Measurements from ENCODE around the gene UPF2.
A peak's percentile ranks its signal among the peaks of the same experiment; 100 is the strongest.
"Not testable (repeated sequence)": the region's sequence is repeated elsewhere in the genome, so short reads cannot be mapped to it uniquely, and the experiment has no call there.

The UPF2 gene

DNA sequence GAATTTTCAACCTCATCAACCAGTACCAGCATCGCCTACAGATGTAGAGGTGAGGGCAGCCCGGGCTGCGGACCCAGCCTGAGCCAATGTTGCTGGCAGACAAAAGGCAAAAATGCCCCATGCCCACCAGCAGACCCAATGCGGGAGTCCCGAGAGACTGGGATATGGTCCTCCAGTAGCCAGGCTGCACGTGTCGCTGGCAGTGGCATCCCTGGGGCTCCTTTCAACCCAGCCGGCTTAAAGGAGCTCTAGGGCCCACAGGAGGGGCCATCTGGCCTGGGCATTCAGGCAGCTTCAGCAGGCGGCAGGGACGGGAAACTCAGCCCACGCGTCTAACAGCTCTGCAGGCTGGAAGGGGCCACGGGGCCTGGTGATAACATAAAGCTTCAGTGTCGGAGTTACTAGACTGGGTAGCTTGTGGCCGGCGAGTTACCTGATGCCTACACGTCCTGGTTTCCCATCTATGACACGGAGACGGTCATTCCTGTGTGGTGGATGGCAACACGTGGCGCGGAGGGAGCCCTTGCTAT lies 148.8 kb downstream of the UPF2 start:
- DNase-seq, result no peak
- in situ Hi-C loops (cut with MboI; ENCODE audit: low pct_unique_long_range_greater_than_20kb, low sequenced_read_pairs), result no loop called here

DNA sequence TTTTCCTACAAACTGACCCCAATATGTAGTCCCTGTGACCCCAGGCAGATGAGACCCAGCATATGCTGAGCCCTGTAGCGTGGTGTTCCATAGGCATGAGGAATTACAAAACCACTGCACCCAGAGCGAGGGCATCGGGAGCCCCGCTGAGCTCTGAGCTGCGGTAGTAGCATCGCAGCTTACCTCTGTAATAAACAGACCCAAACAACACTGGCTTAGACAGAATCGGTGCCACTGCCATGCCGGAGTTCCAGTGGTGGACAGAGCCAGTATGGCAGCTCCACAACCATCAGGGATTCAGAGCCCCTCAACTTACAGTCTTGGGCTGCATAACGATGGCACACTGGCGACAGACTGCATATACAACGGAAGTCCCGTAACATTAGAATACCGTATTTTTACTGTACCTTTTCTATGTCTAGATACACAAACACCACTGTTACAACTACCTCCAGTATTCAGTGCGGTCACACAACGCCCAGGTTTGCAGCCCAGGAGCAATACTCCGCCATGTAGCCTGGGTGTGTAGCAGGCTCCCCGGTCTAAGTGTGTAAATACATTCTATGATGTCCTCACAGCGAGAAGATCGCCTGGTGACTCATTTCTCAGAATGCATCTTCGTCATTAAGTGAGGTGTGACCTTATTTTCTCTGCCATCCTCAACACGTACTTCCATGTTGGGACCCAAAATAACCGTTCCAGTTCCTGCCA lies 150.7 kb downstream of the UPF2 start:
- in situ Hi-C loops (cut with MboI; ENCODE audit: low pct_unique_long_range_greater_than_20kb, low sequenced_read_pairs), result no loop called here
- no peak for DNase-seq

DNA sequence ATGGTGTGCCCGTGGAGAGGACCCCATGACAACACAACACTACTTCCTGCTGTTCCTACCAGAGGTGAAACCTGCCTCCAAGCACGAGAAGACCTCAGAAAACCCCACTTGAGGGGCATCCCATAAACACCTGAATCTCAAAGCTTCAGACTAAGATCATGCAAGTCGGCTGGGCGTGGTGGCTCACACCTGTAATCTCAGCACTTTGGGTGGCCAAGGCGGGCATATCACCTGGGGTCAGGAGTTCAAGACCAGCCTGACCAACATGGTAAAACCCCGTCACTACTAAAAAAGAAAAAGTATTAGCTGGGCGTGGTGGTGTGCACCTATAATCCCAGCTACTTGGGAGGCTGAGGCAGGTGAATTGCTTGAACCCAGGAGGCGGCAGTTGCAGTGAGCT lies 153.3 kb downstream of the UPF2 start:
- DNase-seq; in situ Hi-C loops (cut with MboI; ENCODE audit: low pct_unique_long_range_greater_than_20kb, low sequenced_read_pairs): not testable (repeated sequence)

DNA sequence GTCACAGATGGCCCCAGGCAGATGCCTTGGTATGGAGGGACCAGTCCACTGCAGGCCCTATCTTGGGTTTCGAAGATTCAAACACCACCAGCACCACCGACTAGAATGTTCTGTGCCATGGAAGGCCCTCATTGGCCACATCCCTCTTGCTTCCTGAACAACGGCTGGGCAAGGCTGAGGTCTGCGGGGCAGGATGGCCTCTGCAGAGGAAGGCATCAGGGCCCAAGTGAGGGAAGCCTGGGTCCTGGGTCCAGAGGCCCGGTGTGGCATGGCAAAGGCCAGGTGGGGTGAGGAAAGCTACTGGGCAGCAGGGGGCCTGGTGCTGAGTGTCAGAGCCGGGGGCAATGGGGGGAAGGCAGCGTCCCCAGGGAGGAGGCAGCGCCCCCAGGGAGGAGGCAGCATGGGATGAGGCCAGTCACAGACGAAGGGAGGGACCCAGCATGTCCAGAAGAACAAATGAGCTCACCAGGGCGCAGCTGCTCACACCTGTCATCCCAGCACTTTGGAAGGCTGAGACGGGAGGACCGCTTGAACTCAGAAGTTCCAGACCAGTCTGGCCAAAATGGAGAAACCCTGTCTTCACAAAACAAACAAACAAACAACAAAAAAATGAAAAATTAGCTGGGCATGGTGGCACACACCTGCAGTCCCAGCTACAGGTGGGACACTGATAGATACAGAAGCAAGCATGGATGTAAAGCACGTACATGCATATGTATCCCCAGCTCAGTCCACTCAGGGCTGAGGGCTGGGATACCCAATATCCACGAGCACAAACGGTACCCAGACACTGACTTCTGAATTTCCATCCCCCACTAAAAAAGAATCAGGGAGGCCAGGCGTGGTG lies 155.0 kb downstream of the UPF2 start:
- in situ Hi-C loops (cut with MboI; ENCODE audit: low pct_unique_long_range_greater_than_20kb, low sequenced_read_pairs), result no loop called here
- no peak for DNase-seq

DNA sequence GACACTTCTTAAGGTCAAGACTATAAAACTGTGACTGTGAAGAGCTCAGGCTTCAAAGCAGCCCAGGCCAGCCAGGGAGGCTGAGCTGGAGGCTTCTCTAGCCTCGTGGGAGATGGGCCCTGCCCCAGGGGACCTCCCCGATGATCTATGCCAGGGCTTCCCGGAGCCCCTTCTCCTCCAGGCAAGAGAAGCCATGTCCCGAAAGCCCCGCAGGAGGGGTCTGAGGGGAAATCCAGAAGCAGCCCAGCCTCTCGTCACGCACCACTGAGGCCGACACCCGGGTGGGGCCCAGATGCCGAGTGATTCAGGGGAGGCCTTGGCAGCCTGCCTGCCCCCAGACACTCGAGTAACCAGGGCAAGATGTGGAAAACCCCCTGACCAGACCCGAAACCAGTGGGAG lies 155.8 kb downstream of the UPF2 start:
- in situ Hi-C loops (cut with MboI; ENCODE audit: low pct_unique_long_range_greater_than_20kb, low sequenced_read_pairs), result no loop called here
- no peak for DNase-seq

DNA sequence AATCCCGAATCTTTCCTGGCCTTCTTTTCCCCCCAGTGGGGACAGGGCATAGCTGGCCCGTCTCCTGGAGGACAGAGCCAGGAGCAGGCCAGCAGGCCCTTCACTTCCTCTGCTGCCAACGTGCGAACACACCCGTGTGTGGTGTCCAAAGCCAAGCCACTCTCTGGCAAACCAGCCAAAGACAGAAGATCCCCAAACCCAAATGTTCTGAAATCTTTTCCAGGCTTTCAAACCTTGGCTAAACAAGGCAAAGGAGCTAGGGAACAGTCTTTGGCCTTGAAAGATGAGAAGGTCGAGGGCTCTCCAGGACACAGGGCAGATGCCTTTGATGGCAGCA lies 156.5 kb downstream of the UPF2 start:
- no peak for DNase-seq
- in situ Hi-C loops (cut with MboI; ENCODE audit: low pct_unique_long_range_greater_than_20kb, low sequenced_read_pairs), result no loop called here

DNA sequence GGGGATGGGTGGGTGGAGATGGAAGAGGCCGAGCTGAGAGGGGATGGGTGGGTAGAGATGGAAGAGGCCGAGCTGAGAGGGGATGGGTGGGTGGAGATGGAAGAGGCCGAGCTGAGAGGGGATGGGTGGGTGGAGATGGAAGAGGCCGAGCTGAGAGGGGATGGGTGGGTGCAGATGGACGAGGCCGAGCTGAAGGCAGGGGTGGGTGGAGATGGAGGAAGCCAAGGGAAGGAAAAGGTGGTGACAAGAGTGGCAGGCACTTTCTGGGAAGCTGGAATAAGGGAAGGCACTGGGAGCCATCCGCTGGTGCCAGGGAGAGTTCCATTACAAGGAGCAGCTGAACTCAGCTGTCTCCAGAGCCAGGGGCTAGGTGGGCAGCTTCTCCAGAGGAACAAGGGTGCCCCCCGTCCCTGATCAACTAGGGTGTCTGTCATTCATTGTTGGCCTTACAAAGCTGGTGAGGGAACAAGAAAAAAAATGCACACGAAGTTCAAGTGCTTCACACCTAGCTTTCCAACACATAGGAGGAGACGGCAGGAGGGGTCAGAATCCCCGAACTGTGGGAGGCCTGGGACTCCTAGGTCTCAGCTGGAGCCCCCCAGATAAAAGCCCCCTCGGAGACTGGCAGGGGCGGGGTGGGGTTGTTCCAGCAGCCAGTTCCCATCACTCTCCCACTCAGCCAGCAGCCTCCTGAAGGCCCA lies 157.0 kb downstream of the UPF2 start:
- in situ Hi-C loops (cut with MboI; ENCODE audit: low pct_unique_long_range_greater_than_20kb, low sequenced_read_pairs), result no loop called here

DNA sequence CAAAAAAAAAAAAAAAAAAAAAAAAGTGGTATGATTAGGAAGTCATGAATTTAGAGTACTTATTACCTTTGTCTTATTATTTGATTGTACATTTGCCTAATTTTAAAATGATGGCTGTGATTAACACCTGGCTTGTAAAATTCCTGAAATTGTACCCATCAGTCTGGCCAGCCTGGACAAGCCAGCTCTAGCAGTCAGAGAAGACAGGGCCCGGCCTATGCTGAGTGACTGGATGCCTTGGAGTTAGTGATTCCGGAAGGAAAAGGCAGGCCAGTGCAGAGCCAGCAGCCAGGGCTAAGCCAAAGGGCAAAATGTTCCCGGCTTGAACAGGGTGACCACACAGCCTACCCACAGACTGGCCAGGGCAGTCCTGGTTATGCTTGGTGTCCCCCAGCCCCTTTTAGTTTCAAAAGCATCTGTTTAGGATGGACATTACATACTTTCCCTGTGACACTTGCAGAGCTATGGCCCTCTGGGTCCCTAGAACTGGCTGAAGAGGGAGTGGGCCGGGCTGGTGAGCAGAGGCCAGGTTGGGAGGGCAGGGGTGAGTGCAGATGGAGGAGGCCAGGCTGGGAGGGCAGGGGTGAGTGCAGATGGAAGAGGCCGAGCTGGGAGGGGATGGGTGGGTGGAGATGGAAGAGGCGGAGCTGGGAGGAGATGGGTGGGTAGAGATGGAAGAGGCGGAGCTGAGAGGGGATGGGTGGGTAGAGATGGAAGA lies 157.7 kb downstream of the UPF2 start:
- no peak for DNase-seq
- in situ Hi-C loops (cut with MboI; ENCODE audit: low pct_unique_long_range_greater_than_20kb, low sequenced_read_pairs), result no loop called here

More for the DNA sequence above, 157.0 kb downstream of the UPF2 start:
- DNase-seq, result no peak

DNA sequence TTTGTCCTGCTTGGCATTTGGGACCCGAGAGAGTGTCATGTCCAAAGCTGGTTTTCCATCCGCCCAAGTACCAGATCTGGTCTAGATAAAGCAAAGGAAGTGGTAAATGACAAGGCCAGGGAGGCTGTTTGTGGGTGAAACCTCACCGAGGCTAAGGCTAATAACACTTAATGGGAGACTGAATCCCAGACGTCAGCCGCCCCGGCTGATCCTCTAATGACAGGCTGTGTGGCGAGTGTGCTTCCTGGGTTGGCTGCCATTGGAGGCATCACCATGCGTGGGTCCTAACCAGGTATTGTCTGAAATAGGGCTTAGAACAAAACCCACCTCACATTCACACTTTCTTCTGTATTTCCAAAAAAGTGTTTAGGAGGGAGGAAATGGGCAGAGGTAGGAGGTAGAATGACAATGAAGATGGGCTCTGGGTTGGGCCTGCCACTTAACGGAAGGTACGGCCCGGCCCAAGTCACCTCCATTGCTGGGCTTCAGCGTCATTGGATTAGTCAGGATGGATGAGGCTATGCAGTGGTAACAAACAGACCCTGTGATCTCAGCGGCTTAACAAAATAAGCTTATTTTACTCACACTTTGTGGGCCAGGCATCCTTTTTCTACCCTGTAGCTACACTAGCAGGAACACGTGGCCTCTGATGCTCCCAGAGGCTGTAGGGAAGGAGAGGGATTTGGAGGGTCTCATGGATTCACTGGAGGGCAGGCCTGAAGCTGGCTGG lies 159.8 kb downstream of the UPF2 start:
- DNase-seq, result peak; percentile 62
- in situ Hi-C loops (cut with MboI; ENCODE audit: low pct_unique_long_range_greater_than_20kb, low sequenced_read_pairs), result no loop called here

DNA sequence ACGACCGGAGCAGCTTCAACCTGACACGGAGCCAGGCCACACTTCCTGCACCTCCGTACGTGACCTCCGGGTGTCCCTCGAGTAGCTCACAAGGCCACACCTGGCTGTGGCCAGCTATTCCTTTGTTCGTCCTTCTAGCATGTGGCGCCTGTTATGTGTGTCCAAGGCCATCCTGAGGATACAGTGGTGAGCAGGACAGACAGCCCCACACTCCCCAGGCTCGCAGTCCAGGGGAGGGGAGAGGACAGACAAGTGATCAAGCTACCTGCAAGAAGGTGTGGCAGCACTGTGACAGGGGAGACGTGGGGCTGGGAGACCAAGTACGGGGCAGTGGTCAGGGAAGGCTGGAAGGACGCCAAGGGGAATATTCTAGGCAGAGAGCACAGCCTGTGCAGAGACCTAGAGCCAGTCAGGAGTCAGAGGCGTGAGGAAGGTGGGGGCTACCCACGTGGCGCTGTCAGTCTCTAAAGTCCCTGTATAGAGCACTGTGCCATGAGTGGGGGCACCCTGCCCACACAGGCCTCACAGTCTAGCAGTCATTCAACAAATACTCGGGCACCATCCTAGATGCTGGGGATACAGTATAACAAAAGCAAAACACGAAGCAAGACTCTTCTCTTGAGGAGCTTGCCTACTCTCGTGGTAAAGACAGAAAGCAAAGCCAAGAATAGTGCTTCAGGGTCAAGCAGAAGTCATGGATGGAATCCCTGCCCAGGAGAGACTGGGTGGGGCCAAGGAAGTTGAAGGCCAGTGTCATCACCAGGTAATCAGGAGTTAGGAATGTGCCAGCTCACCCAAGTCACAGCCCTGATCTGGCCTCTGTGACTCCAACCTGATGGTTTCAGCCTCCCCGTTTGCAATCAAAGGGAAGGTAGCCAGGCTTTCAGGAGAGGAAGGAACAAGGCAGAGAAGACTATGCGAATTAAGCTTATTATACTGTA lies 160.9 kb downstream of the UPF2 start:
- in situ Hi-C loops (cut with MboI; ENCODE audit: low pct_unique_long_range_greater_than_20kb, low sequenced_read_pairs), result no loop called here
- DNase-seq, result no peak

DNA sequence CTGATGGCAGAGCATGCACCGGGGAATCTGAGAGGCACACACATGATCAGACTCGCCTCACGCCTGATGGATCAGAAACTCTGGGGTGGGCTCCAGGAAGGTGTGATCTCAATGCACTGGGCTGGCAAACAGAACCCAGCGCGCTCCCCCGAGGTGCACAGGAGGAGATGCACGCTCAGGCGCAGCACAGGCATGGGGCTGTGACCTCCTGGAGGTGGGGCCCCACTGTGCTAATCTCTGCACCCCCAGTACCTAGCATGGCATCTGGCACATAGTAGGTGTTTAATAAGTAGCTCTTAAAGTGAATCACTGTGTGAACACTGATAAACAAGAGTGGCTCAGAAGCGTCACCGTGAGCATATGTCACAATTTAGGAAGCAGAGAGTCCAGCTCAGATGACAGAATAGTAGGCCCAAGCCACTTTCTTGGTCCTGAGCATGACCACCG lies 161.6 kb downstream of the UPF2 start:
- in situ Hi-C loops (cut with MboI; ENCODE audit: low pct_unique_long_range_greater_than_20kb, low sequenced_read_pairs), result no loop called here
- no peak for DNase-seq

DNA sequence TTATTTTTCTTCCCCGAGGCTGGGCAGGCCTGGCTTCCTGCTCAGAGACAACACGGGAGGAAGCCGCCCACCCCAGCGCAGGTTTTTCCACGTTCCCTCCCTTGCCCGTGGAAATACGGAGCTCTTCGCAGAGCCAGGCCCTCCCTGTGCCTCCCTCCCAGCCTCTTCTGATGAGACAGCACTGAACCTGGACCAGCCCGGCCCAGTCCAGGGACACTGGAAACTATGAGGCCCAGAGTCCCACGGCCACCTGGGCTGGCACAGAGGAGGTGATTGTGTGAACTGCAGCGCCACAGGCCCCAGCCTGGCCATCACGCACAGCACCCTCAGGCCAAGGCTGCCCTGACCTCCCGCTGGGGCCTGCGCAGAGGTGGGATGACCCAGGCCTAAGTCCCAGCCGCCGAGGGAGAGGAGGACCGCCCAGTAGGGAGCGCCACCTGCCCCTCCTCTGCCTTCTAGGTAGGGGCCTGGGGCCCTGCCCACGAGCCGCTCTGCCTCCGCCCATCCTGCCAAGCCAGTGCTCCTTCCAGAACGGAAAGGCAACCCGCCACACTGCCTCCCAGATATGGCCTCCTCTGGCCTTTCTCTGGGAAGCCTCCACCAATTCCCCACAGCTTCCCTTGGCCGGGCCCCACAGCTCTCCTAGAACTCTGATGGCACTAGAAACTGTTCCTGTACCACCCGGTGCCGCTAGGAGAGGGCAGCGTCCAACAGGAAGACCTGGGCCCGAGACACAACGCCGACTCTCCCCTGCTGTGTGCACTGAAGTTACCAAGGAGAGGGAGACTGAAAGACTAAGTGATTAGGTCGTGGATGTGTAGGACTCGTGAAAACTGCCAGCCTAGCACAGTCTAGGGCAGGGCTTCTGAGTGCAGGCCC lies 162.2 kb downstream of the UPF2 start:
- in situ Hi-C loops (cut with MboI; ENCODE audit: low pct_unique_long_range_greater_than_20kb, low sequenced_read_pairs), result no loop called here
- DNase-seq, result no peak

DNA sequence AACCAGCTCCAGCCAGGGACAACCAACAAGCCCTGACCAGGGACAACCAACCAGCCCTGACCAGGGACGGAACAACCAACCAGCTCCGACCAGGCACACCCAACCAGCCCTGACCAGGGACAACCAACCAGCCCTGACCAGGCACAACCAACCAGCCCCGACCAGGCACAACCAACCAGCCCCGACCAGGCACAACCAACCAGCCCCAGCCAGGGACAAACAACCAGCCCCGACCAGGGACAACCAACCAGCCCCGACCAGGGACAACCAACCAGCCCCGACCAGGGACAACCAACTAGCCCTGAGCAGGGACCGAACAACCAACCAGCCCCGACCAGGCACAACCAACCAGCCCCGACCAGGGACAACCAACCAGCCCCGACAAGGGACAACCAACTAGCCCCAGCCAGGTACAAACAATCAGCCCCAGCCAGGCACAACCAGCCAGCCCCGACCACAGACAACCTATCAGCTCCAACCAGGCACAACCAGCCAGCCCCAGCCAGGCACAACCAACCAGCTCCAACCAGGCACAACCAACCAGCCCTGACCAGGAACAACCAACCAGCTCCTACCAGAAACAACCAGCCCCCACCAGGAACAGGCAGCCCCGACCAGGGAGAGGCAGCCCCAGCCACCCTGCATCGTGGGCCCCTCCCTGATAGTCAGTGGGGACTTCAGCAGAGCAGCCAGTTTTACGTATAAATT lies 163.1 kb downstream of the UPF2 start:
- DNase-seq, result no peak
- in situ Hi-C loops (cut with MboI; ENCODE audit: low pct_unique_long_range_greater_than_20kb, low sequenced_read_pairs), result no loop called here

DNA sequence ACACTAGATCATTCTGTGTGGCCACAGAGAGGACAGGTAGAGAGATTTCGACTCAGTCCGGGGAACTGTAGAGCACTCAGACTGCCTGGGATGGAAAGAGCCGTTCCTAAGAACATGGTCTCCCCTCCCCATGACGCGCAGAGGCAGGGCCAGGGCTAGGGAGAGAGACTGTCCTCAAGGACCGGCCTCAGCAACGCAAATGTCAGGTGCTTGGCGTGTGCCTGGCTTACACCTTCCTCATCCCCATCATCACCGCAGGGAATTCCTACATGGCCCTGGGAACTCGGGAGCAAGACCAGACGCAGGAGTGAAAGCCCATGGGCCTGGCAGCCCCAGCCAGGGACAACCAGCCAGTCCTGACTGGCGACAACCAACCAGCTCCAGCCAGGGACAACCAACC lies 163.8 kb downstream of the UPF2 start:
- no peak for DNase-seq
- in situ Hi-C loops (cut with MboI; ENCODE audit: low pct_unique_long_range_greater_than_20kb, low sequenced_read_pairs), result no loop called here

DNA sequence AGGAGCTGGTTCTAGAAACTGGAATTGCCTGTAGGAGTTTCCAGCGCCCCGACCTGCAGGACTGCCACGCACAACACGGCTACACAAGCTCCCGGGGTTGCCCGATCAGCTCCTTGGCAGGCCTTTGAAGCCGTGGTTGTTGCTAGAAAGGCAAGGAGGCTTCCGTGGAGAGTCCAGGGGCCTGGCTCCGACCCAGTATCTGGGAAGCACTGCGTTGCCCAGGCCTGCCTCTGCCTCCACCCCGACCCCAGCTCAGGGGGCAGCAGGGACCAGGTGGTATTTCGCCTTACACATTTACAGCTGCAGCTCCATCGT lies 165.1 kb downstream of the UPF2 start:
- no peak for DNase-seq

DNA sequence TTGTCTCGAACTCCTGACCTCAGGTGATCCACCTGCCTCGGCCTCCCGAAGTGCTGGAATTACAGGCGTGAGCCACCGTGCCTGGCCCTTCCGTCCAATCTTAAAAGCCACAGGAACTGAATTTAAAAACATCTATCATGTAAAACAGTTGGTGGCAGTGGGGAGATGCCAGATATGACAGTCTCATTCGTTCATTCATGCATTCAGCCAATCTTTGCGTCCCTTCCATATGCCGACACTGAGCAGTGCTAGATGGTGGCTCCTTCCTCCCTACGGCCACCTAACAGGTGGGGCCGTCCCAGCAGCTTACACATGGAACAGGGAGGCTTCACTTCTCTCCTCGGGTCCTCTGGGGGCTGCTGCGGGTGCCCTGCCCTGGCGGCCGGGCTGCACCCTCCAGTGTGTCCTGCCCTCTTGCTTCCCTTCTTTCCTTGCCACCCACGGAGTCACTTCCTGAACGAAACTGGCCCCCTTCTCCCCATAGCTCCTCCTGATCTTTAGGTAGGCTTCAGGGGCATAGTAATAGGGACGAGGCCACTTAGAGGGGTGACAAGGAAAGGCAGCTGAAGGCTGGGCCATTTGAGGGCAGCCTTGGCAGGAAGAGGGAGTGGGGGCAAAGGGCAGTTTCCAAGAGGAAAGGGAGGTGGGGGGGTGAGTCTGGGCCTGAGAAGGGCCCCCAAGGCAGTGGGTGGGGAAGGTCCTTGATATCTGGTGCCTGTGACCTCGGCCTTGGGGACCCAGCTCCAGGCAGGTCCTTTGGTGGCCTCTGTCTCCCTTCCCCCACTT lies 165.6 kb downstream of the UPF2 start:
- in situ Hi-C loops (cut with MboI; ENCODE audit: low pct_unique_long_range_greater_than_20kb, low sequenced_read_pairs), result no loop called here
- no peak for DNase-seq

More for the DNA sequence above, 165.1 kb downstream of the UPF2 start:
- in situ Hi-C loops (cut with MboI; ENCODE audit: low pct_unique_long_range_greater_than_20kb, low sequenced_read_pairs), result no loop called here

Measured in KBM-7 (cell line).